Fibroblast of pulmonary artery (primary cell): ENCODE results near the gene ALG10.
"Not testable (repeated sequence)": the region's sequence is repeated elsewhere in the genome, so short reads cannot be mapped to it uniquely, and the experiment has no call there.

Experiments used
- DNase-seq: peaks from one replicate; pipeline ENCODE4 v3.0.0-alpha.2; 2010; ENCODE audit warnings: low read depth
- H3K4me3 ChIP-seq: replicated peaks from 2 replicates; pipeline ENCODE4 v1.5.1; 2011; ENCODE audit warnings: low read depth, mild to moderate bottlenecking, control low read depth, low read length, moderate library complexity
- CTCF ChIP-seq: IDR thresholded peaks from 2 replicates; pipeline ENCODE4 v1.5.1; 2011; ENCODE audit warnings: mild to moderate bottlenecking, control low read depth, low read length, inconsistent platforms; ENCODE audit errors: missing control alignments

Gene ALG10

GRCh38 chr12:34016361-34016760 is 5.9 kb upstream of the ALG10 start:
- H3K4me3 ChIP-seq = no peak overlapping the region
- no peak for TF ChIP-seq CTCF
- DNase-seq = no peak

GRCh38 chr12:34021071-34021470 is 1.2 kb upstream of the ALG10 start:
- no peak for DNase-seq
- TF ChIP-seq CTCF = no peak
- no peak overlapping the region for H3K4me3 ChIP-seq

GRCh38 chr12:34027661-34028060 is 5.4 kb downstream of the ALG10 start:
- H3K4me3 ChIP-seq = not testable (repeated sequence)
- DNase-seq = peak; percentile 28

GRCh38 chr12:34030591-34030990 is 8.3 kb downstream of the ALG10 start:
- TF ChIP-seq CTCF = no peak
- DNase-seq = no peak
- H3K4me3 ChIP-seq = no peak overlapping the region

GRCh38 chr12:34033628-34034296 is 11.5 kb downstream of the ALG10 start:
- DNase-seq = peak; percentile 53
- H3K4me3 ChIP-seq = no peak overlapping the region
- peak; percentile 59 for TF ChIP-seq CTCF

GRCh38 chr12:34038357-34038756 is 16.1 kb downstream of the ALG10 start:
- DNase-seq = peak; percentile 21
- TF ChIP-seq CTCF = peak; percentile 8
- not testable (repeated sequence) for H3K4me3 ChIP-seq

GRCh38 chr12:34046570-34046969 is 24.3 kb downstream of the ALG10 start:
- no peak for DNase-seq
- no peak overlapping the region for H3K4me3 ChIP-seq
- no peak for TF ChIP-seq CTCF

GRCh38 chr12:34047855-34048254 is 25.6 kb downstream of the ALG10 start:
- H3K4me3 ChIP-seq, DNase-seq: not testable (repeated sequence)
